Muscle of arm (tissue), 12 donors: Measurements from ENCODE around the gene DOCK2. TPM values are rescaled to one million over a fixed set of nuclear protein-coding genes. Genes with fewer than 3 reads are reported as not detected.

Source experiments
- DNase-seq: peaks from one replicate; pipeline ENCODE4 v3.0.0-alpha.2; 2013
- polyA plus RNA-seq, 12 donors: library from polyadenylated mRNA; unstranded; fragments of 120-200 nt; gene quantifications; one replicate each; pipeline ENCODE4 v1.2.1, GENCODE V29; 2013; ENCODE audit not compliant: insufficient read length in 12 of 12

The DOCK2 gene
- polyA plus RNA-seq, 12 donors, result 2.7 to 18.3 (median 3.6) TPM; not detected in 1

GRCh38 chr5:169905017-169905416, 267.9 kb downstream of the DOCK2 start:
- no peak for DNase-seq

- DNase-seq, result no peak
Observed at GRCh38 chr5:169906745-169907649, 269.9 kb downstream of the DOCK2 start.

- no peak for DNase-seq
Observed at GRCh38 chr5:169908864-169909263, 271.8 kb downstream of the DOCK2 start.

- DNase-seq, result no peak
Observed at GRCh38 chr5:169909945-169910344, 272.9 kb downstream of the DOCK2 start.

GRCh38 chr5:169910393-169910792, 273.3 kb downstream of the DOCK2 start:
- no peak for DNase-seq

- DNase-seq, result no peak
Observed at GRCh38 chr5:169911448-169912212, 274.6 kb downstream of the DOCK2 start.

- no peak for DNase-seq
Observed at GRCh38 chr5:169913479-169913878, 276.4 kb downstream of the DOCK2 start.

- peak; percentile 7 for DNase-seq
Observed at GRCh38 chr5:169914766-169915165, 277.7 kb downstream of the DOCK2 start.

- DNase-seq, result no peak
Observed at GRCh38 chr5:169917500-169917899, 280.4 kb downstream of the DOCK2 start.

- DNase-seq, result no peak
Observed at GRCh38 chr5:169918228-169918627, 281.2 kb downstream of the DOCK2 start.

GRCh38 chr5:169920474-169920873, 283.4 kb downstream of the DOCK2 start:
- DNase-seq, result no peak

GRCh38 chr5:169921384-169921783, 284.3 kb downstream of the DOCK2 start:
- DNase-seq, result no peak

- DNase-seq, result no peak
Observed at GRCh38 chr5:169921949-169922348, 284.9 kb downstream of the DOCK2 start.

- no peak for DNase-seq
Observed at GRCh38 chr5:169922474-169922873, 285.4 kb downstream of the DOCK2 start.

GRCh38 chr5:169923988-169924387, 286.9 kb downstream of the DOCK2 start:
- no peak for DNase-seq

- no peak for DNase-seq
Observed at GRCh38 chr5:169933127-169933526, 296.1 kb downstream of the DOCK2 start.

- DNase-seq, result no peak
Observed at GRCh38 chr5:169933616-169934015, 296.5 kb downstream of the DOCK2 start.

GRCh38 chr5:169934990-169935389, 297.9 kb downstream of the DOCK2 start:
- DNase-seq, result no peak

- DNase-seq, result no peak
Observed at GRCh38 chr5:169935762-169936161, 298.7 kb downstream of the DOCK2 start.

GRCh38 chr5:169938439-169938838, 301.4 kb downstream of the DOCK2 start:
- DNase-seq, result no peak

GRCh38 chr5:169939731-169940130, 302.7 kb downstream of the DOCK2 start:
- DNase-seq, result no peak

- DNase-seq, result no peak
Observed at GRCh38 chr5:169941542-169941941, 304.5 kb downstream of the DOCK2 start.

GRCh38 chr5:169942181-169942580, 305.1 kb downstream of the DOCK2 start:
- DNase-seq, result no peak
